Fibroblast of lung (primary cell): Measurements from ENCODE around the gene CBLC. TPM values are rescaled to one million over a fixed set of nuclear protein-coding genes. Genes with fewer than 3 reads are reported as not detected.

Experiments used
- DNase-seq, 2 donors: peaks; one replicate each; pipeline versions ENCODE4 v3.0.0 to v3.0.0-alpha.2; 2010; ENCODE audit warnings: low read depth in 2 of 2
- H2AFZ ChIP-seq: 2 replicates; pipeline ENCODE4 v1.5.1; 2012; ENCODE audit warnings: low read length, control low read depth, inconsistent platforms
- H3K27ac ChIP-seq: 2 replicates; pipeline ENCODE4 v1.5.1; 2011; ENCODE audit warnings: low read length, control low read depth; ENCODE audit not compliant: insufficient read depth
- H3K27me3 ChIP-seq: 2 replicates; pipeline ENCODE4 v1.5.1; 2011; ENCODE audit warnings: mild to moderate bottlenecking, low read length; ENCODE audit not compliant: control insufficient read depth, insufficient read depth
- H3K36me3 ChIP-seq: 2 replicates; pipeline ENCODE4 v1.5.1; 2011; ENCODE audit warnings: low read length; ENCODE audit not compliant: control insufficient read depth, insufficient read depth
- H3K4me1 ChIP-seq: 2 replicates; pipeline ENCODE4 v1.5.1; 2011; ENCODE audit warnings: low read length; ENCODE audit not compliant: control insufficient read depth, insufficient read depth; ENCODE audit errors: extremely low read depth
- H3K4me2 ChIP-seq: 2 replicates; pipeline ENCODE4 v1.5.1; 2011; ENCODE audit warnings: low read length, control low read depth; ENCODE audit not compliant: insufficient read depth; ENCODE audit errors: extremely low read depth
- H3K4me3 ChIP-seq, 4 experiments: fragments of 200-600 bp in 1 of 4; sonication (generic) in 1 of 4; replicated peaks in 1 of 4; 2 replicates each; pipeline ENCODE4 v1.5.1; 2011 to 2016; ENCODE audit warnings: low read length in 4 of 4, low read depth in 3 of 4, mild to moderate bottlenecking in 3 of 4, control low read depth in 2 of 4, inconsistent platforms in 1 of 4, mixed read lengths in 1 of 4; ENCODE audit not compliant: insufficient read depth in 1 of 4; ENCODE audit errors: control extremely low read depth in 1 of 4
- H3K79me2 ChIP-seq: 2 replicates; pipeline ENCODE4 v1.5.1; 2012; ENCODE audit warnings: mild to moderate bottlenecking, low read length, inconsistent platforms; ENCODE audit not compliant: control insufficient read depth, insufficient read depth
- H3K9ac ChIP-seq: 2 replicates; pipeline ENCODE4 v1.5.1; 2011; ENCODE audit warnings: mild to moderate bottlenecking, low read length, control low read depth; ENCODE audit not compliant: insufficient read depth
- H3K9me3 ChIP-seq: 2 replicates; pipeline ENCODE4 v1.5.1; 2012; ENCODE audit warnings: low read depth, low read length; ENCODE audit not compliant: control insufficient read depth, insufficient read depth
- H4K20me1 ChIP-seq: 2 replicates; pipeline ENCODE4 v1.5.1; 2011; ENCODE audit warnings: low read length; ENCODE audit not compliant: control insufficient read depth, insufficient read depth; ENCODE audit errors: extremely low read depth
- EZH2 ChIP-seq: IDR thresholded peaks from 2 replicates; pipeline ENCODE4 v1.5.1; 2012; ENCODE audit warnings: low read length, control low read depth, mild to moderate bottlenecking; ENCODE audit errors: missing control alignments
- polyA plus RNA-seq, 2 donors: library from polyadenylated mRNA; depleted of rRNA in 1 of 2; stranded (reverse) in 1 of 2; unstranded in 1 of 2; fragments of >200 nt; gene quantifications; 2 replicates each; pipeline ENCODE4 v1.2.1, GENCODE V29; 2011 to 2012; ENCODE audit warnings: missing spikeins in 1 of 2
- total RNA-seq: library from RNA; depleted of rRNA; stranded (reverse); fragments of >200 nt; gene quantifications from 2 replicates; pipeline ENCODE4 v1.2.1, GENCODE V29; 2014
- TF ChIP-seq, protein P1 (sequence below), 2 donors: IDR thresholded peaks in 1 of 2; conservative IDR thresholded peaks in 1 of 2; 1 replicate in 1 of 2; 2 replicates in 1 of 2; pipeline ENCODE4 v1.5.1; 2011 to 2012; ENCODE audit warnings: low read length in 2 of 2, control low read depth in 1 of 2, inconsistent platforms in 1 of 2, low read depth in 1 of 2, mild to moderate bottlenecking in 1 of 2

The CBLC gene
- total and polyA plus RNA-seq, 2 donors (not counting 1 experiment from before 2014, with no cell fraction given) = 0.33 TPM; not detected in 1

DNA sequence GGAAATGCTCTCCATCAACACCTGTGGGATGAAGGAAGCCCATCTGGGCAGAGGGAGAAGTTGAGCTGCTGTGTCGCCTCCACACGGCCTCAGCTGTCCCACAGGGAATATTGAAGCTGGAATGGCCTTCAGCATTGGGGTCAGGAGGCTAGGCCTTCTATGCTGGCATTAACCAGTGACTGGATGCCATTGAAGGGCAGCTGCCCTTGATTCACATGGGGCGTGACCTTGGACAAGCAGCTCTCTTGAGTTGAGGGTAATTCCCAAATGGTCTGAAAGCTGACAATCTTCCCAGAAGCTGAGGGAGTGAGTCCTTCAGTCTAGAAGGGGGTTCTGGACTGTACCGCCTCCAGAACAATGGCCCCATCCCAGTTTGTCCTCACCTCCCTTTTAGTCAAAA, 22.5 kb upstream of the CBLC start:
- H3K4me2 ChIP-seq = peak overlapping the region; percentile 19
- peaks cover 63% of the 10 kb centered on the region for H3K4me1 ChIP-seq
- no peak for DNase-seq
- H3K9me3 ChIP-seq = no peaks in the 10 kb centered on the region
- peaks cover 56% of the 10 kb centered on the region for H3K79me2 ChIP-seq
- H2AFZ ChIP-seq = no peak overlapping the region
- H4K20me1 ChIP-seq = no peaks in the 10 kb centered on the region
- H3K36me3 ChIP-seq = peaks cover 44% of the 10 kb centered on the region
- no peaks in the 10 kb centered on the region for H3K27me3 ChIP-seq
- TF ChIP-seq, protein P1, sequence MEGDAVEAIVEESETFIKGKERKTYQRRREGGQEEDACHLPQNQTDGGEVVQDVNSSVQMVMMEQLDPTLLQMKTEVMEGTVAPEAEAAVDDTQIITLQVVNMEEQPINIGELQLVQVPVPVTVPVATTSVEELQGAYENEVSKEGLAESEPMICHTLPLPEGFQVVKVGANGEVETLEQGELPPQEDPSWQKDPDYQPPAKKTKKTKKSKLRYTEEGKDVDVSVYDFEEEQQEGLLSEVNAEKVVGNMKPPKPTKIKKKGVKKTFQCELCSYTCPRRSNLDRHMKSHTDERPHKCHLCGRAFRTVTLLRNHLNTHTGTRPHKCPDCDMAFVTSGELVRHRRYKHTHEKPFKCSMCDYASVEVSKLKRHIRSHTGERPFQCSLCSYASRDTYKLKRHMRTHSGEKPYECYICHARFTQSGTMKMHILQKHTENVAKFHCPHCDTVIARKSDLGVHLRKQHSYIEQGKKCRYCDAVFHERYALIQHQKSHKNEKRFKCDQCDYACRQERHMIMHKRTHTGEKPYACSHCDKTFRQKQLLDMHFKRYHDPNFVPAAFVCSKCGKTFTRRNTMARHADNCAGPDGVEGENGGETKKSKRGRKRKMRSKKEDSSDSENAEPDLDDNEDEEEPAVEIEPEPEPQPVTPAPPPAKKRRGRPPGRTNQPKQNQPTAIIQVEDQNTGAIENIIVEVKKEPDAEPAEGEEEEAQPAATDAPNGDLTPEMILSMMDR (conservative IDR thresholded peaks at IDR 0.05 in 1 of 2, IDR thresholded peaks at IDR 0.05 in 1 of 2; ENCODE audit: low read depth in 1 of 2, low read length in 2 of 2) = no peak
- TF ChIP-seq EZH2 = no peak
- H3K4me3 ChIP-seq = peak overlapping the region in 1 of 4 experiments; percentile 91
- no peak overlapping the region for H3K9ac ChIP-seq
- H3K27ac ChIP-seq = peak overlapping the region; percentile 100

DNA sequence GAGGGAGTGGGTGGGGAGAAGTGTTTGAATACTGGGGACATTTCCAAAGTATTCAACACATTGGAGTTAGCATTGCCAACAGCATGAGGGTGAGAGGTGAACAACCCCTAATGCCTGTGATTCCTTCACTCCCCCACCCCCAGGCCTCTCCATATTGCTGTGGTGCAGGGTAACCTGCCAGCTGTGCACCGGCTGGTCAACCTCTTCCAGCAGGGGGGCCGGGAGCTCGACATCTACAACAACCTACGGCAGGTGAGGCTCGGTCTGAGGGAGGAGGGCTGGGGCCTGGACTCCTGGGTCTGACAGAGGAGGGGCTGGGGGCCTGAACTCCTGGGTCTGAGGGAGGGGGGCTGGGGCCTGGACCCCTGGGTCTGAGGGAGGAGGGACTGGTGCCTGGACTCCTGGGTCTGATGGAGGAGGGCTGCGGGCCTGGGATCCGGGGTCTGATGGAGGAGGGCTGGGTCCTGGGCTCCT, 21.6 kb upstream of the CBLC start:
- peaks cover 62% of the 10 kb centered on the region for H3K4me1 ChIP-seq

DNA sequence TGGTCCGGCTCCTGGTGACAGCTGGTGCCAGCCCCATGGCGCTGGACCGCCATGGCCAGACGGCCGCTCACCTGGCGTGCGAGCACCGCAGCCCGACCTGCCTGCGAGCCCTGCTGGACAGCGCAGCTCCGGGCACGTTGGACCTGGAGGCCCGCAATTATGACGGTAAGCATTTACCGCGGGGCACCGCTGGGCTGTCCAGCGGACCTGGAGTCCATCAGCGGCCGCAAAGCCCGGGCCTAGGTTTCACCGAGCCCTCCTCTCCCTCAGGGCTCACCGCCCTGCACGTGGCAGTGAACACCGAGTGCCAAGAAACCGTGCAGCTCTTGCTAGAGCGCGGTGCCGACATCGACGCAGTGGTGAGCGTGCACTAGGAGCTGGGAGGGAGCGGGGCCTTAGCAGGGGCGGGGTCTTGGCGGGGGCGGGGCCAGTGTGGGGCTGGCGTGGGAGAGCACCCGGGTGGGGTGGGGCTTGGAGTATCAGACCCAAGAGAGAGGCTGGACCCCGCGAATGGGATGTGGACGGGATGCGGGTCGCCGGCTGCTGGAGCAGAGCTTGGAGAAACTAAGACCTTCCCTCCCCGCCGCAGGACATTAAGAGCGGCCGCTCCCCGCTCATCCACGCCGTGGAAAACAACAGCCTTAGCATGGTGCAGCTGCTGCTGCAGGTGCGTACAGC, 20.5 kb upstream of the CBLC start:
- H4K20me1 ChIP-seq = no peaks in the 10 kb centered on the region
- H2AFZ ChIP-seq = no peak overlapping the region
- peak overlapping the region; percentile 42 to 61 (median 52) for H3K4me3 ChIP-seq
- H3K9ac ChIP-seq = peak overlapping the region; percentile 86
- H3K27me3 ChIP-seq = no peaks in the 10 kb centered on the region
- TF ChIP-seq, protein P1 (conservative IDR thresholded peaks at IDR 0.05 in 1 of 2, IDR thresholded peaks at IDR 0.05 in 1 of 2; ENCODE audit: low read depth in 1 of 2, low read length in 2 of 2) = no peak
- no peak for TF ChIP-seq EZH2
- peaks cover 54% of the 10 kb centered on the region for H3K4me1 ChIP-seq
- peaks cover 34% of the 10 kb centered on the region for H3K36me3 ChIP-seq
- peak; percentile 76 to 79 for DNase-seq
- peak overlapping the region; percentile 100 for H3K27ac ChIP-seq
- H3K9me3 ChIP-seq = no peaks in the 10 kb centered on the region
- H3K79me2 ChIP-seq = peaks cover 36% of the 10 kb centered on the region
- H3K4me2 ChIP-seq = peak overlapping the region; percentile 87

More for the DNA sequence above, 21.6 kb upstream of the CBLC start:
- TF ChIP-seq, protein P1 (conservative IDR thresholded peaks at IDR 0.05 in 1 of 2, IDR thresholded peaks at IDR 0.05 in 1 of 2; ENCODE audit: low read depth in 1 of 2, low read length in 2 of 2) = no peak
- TF ChIP-seq EZH2 = no peak
- peaks cover 39% of the 10 kb centered on the region for H3K36me3 ChIP-seq
- no peaks in the 10 kb centered on the region for H3K9me3 ChIP-seq
- H2AFZ ChIP-seq = no peak overlapping the region
- H3K9ac ChIP-seq = peak overlapping the region; percentile 10
- peak overlapping the region; percentile 100 for H3K27ac ChIP-seq
- H3K79me2 ChIP-seq = peaks cover 47% of the 10 kb centered on the region
- H3K4me3 ChIP-seq = peak overlapping the region in 1 of 4 experiments; percentile 20
- peak overlapping the region; percentile 3 for H3K4me2 ChIP-seq
- no peaks in the 10 kb centered on the region for H4K20me1 ChIP-seq
- H3K27me3 ChIP-seq = no peaks in the 10 kb centered on the region
- peak in 1 of 2 donors; percentile 42 for DNase-seq
